ENCODE results near the gene ADORA1.

Gene ADORA1

DNA sequence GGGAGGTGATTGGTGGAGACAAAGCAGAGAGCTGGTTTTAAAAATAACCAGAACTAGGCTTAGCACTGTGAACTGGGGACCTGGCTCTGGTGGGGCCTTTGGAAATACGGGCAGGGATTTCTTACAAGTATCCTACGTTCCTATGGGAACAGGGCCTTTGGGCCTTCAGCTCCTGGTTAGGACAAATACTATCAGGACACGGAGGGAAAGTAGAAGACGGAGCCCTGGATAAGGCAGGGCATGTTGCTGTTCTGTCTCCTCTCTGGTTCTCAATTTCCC is 36.4 kb upstream of the ADORA1 start:
- Histone ChIP-seq H3K4me3 (ENCODE audit: low read depth in 1 of 2, low read length in 2 of 2) (no peak overlapping the region), H3K9me3 (ENCODE audit: insufficient read depth, low read length, severe bottlenecking) (no peaks in the 10 kb centered on the region), H2AFZ (ENCODE audit: low read depth, low read length) (no peak overlapping the region), H3K27me3 (ENCODE audit: insufficient read depth, low read length, poor library complexity) (peaks cover 18% of the 10 kb centered on the region), H3K4me1 (ENCODE audit: insufficient read depth, low read length) (no peaks in the 10 kb centered on the region), H3K27ac (ENCODE audit: low read length) (no peak overlapping the region), H3K9ac (ENCODE audit: low read depth, low read length) (no peak overlapping the region), H3K4me2 (ENCODE audit: insufficient read depth, low read length) (no peak overlapping the region), H3K36me3 (ENCODE audit: insufficient read depth, low read length) (no peaks in the 10 kb centered on the region), H4K20me1 (ENCODE audit: insufficient read depth, low read length) (no peaks in the 10 kb centered on the region), H3K79me2 (ENCODE audit: insufficient read depth, low read length) (no peaks in the 10 kb centered on the region)
- ATAC-seq (ENCODE audit: insufficient read depth, low read depth) (no peak), DNase-seq (no peak)
- TF ChIP-seq, protein P1, sequence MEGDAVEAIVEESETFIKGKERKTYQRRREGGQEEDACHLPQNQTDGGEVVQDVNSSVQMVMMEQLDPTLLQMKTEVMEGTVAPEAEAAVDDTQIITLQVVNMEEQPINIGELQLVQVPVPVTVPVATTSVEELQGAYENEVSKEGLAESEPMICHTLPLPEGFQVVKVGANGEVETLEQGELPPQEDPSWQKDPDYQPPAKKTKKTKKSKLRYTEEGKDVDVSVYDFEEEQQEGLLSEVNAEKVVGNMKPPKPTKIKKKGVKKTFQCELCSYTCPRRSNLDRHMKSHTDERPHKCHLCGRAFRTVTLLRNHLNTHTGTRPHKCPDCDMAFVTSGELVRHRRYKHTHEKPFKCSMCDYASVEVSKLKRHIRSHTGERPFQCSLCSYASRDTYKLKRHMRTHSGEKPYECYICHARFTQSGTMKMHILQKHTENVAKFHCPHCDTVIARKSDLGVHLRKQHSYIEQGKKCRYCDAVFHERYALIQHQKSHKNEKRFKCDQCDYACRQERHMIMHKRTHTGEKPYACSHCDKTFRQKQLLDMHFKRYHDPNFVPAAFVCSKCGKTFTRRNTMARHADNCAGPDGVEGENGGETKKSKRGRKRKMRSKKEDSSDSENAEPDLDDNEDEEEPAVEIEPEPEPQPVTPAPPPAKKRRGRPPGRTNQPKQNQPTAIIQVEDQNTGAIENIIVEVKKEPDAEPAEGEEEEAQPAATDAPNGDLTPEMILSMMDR (IDR thresholded peaks at IDR 0.05; ENCODE audit: borderline replicate concordance, extremely low read depth, low read length, poor library complexity, severe bottlenecking), result no peak
- no peak for TF ChIP-seq EZH2 (IDR thresholded peaks at IDR 0.05; ENCODE audit: borderline replicate concordance, low read depth, low read length, severe bottlenecking)

DNA sequence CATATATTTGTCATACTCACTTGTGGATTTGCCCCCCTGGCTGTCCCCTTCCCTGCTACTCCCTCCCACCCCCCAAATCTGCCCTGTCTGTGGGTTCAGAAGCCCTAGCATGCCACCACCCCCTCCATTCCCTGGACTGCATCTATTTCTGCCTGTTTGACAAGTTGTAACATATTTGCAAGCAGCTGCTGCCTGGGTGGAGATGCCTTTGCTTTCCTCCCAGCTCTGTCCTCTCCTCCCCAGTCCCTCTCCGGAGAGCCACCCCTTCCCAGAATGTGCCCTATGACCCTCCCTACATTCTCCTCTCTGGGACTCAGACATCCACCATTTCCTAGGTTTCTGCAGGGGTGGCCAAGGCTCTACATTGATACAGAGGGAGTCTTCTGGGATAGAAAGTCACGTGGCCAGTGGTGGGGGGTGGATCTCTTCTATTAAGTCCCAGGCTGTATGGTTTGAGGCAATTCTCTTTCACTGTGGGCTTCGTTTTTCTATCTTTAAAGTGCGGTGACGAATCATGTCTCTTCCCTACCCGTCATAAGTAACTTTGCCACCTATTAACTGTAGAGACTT is 35.7 kb upstream of the ADORA1 start:
- Histone ChIP-seq H3K4me2 (ENCODE audit: insufficient read depth, low read length) (no peak overlapping the region), H3K79me2 (ENCODE audit: insufficient read depth, low read length) (no peaks in the 10 kb centered on the region), H3K27ac (ENCODE audit: low read length) (no peak overlapping the region), H2AFZ (ENCODE audit: low read depth, low read length) (no peak overlapping the region), H4K20me1 (ENCODE audit: insufficient read depth, low read length) (no peaks in the 10 kb centered on the region), H3K9ac (ENCODE audit: low read depth, low read length) (no peak overlapping the region), H3K36me3 (ENCODE audit: insufficient read depth, low read length) (no peaks in the 10 kb centered on the region), H3K27me3 (ENCODE audit: insufficient read depth, low read length, poor library complexity) (peaks cover 18% of the 10 kb centered on the region), H3K4me1 (ENCODE audit: insufficient read depth, low read length) (no peaks in the 10 kb centered on the region), H3K9me3 (ENCODE audit: insufficient read depth, low read length, severe bottlenecking) (no peaks in the 10 kb centered on the region), H3K4me3 (ENCODE audit: low read depth in 1 of 2, low read length in 2 of 2) (no peak overlapping the region)
- DNase-seq, result no peak
- ATAC-seq (ENCODE audit: insufficient read depth, low read depth), result no peak
- TF ChIP-seq EZH2 (IDR thresholded peaks at IDR 0.05; ENCODE audit: borderline replicate concordance, low read depth, low read length, severe bottlenecking), result no peak
- TF ChIP-seq, protein P1 (IDR thresholded peaks at IDR 0.05; ENCODE audit: borderline replicate concordance, extremely low read depth, low read length, poor library complexity, severe bottlenecking), result no peak

DNA sequence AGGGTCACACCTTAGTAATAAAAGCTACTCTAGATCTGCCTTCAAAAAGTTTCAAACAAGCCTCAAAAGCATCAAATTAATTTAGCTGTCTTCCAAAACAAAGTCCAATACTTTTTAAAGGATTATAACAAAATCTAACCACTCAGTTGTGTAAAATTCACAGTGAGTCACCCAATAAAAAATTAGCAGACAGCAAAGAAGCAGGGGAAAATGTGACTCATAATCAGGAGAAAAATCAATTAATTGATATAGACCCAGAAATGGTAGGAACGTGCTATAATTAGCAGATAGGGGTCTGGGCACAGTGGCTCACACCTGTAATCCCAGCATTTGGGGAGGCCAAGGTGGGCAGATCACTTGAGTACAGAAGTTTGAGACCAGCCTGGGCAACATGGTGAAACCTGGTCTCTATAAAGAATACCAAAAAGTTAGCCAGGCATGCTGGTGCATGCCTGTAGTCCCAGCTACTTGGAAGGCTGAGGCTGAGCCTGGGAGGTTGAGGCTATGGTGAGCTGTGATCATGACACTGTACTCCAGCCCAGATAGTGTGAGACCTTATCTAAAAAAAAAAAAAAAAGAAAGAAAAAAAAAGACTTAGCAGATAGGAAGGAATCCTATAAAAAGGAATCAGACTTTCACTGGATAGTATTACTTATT is 33.6 kb upstream of the ADORA1 start:
- DNase-seq (no peak), ATAC-seq (ENCODE audit: insufficient read depth, low read depth) (no peak)
- TF ChIP-seq, protein P1 (IDR thresholded peaks at IDR 0.05; ENCODE audit: borderline replicate concordance, extremely low read depth, low read length, poor library complexity, severe bottlenecking), result no peak
- no peak for TF ChIP-seq EZH2 (IDR thresholded peaks at IDR 0.05; ENCODE audit: borderline replicate concordance, low read depth, low read length, severe bottlenecking)
- Histone ChIP-seq H3K4me2 (ENCODE audit: insufficient read depth, low read length) (no peak overlapping the region), H3K36me3 (ENCODE audit: insufficient read depth, low read length) (no peaks in the 10 kb centered on the region), H3K79me2 (ENCODE audit: insufficient read depth, low read length) (no peaks in the 10 kb centered on the region), H3K27ac (ENCODE audit: low read length) (no peak overlapping the region), H3K4me1 (ENCODE audit: insufficient read depth, low read length) (no peaks in the 10 kb centered on the region), H3K9me3 (ENCODE audit: insufficient read depth, low read length, severe bottlenecking) (no peaks in the 10 kb centered on the region), H3K4me3 (ENCODE audit: low read depth in 1 of 2, low read length in 2 of 2) (no peak overlapping the region), H4K20me1 (ENCODE audit: insufficient read depth, low read length) (no peaks in the 10 kb centered on the region), H3K9ac (ENCODE audit: low read depth, low read length) (no peak overlapping the region), H3K27me3 (ENCODE audit: insufficient read depth, low read length, poor library complexity) (peaks cover 11% of the 10 kb centered on the region), H2AFZ (ENCODE audit: low read depth, low read length) (no peak overlapping the region)
